ENCODE results near the gene MYO1D. TPM values are rescaled to one million over a fixed set of nuclear protein-coding genes. Genes with fewer than 3 reads are reported as not detected.

The MYO1D gene
- total RNA-seq, 1 donor from 2014 or later, result 27.7 TPM

- no peak overlapping the region for H3K4me3 Mint-ChIP-seq
- DNase-seq, result no peak
- ChIA-PET POLR2A (no interaction called here), CTCF (interaction anchor here (0.6 to 1.6 kb wide), 2 partner anchors 275 to 505 kb away, joined by 3 read pairs; no protein-coding TSS in a partner anchor)
- ATAC-seq (ENCODE audit: low read depth), result no peak
- no peak for TF ChIP-seq CTCF (IDR thresholded peaks at IDR 0.05)
- H3K9me3 Mint-ChIP-seq, result no peaks in the 10 kb centered on the region
- H3K27me3 Mint-ChIP-seq, result no peaks in the 10 kb centered on the region
- H3K27ac Mint-ChIP-seq, result no peak overlapping the region
- peaks cover 15% of the 10 kb centered on the region for H3K36me3 Mint-ChIP-seq (ENCODE audit: low read depth)
- intact Hi-C loops (cut with micrococcal nuclease), result no loop called here
- H3K4me1 Mint-ChIP-seq, result no peaks in the 10 kb centered on the region
Measured at GRCh38 chr17:32757963-32758362, 119.0 kb downstream of the MYO1D start.

- TF ChIP-seq CTCF (IDR thresholded peaks at IDR 0.05), result no peak
- no peak for ATAC-seq (ENCODE audit: low read depth)
- DNase-seq, result no peak
- POLR2A ChIA-PET, result no interaction called here
- Mint-ChIP-seq H3K4me1 (no peaks in the 10 kb centered on the region), H3K27me3 (no peaks in the 10 kb centered on the region), H3K36me3 (ENCODE audit: low read depth) (peaks cover 12% of the 10 kb centered on the region), H3K9me3 (no peaks in the 10 kb centered on the region), H3K27ac (no peak overlapping the region), H3K4me3 (no peak overlapping the region)
- intact Hi-C loops (cut with micrococcal nuclease), result no loop called here
- CTCF ChIA-PET, result interaction anchor here (1.6 kb wide), 1 partner anchor 273 kb away, joined by 3 read pairs; no protein-coding TSS in a partner anchor
Measured at GRCh38 chr17:32756696-32757095, 120.2 kb downstream of the MYO1D start.

GRCh38 chr17:32755045-32755805 is 121.7 kb downstream of the MYO1D start:
- no peaks in the 10 kb centered on the region for H3K9me3 Mint-ChIP-seq
- CTCF ChIA-PET, result interaction anchor here (0.7 to 3.5 kb wide), 5 partner anchors 95 to 292 kb away, joined by 3 to 19 read pairs (median 3); no protein-coding TSS in a partner anchor
- DNase-seq (no peak), ATAC-seq (ENCODE audit: low read depth) (peak; percentile 69)
- H3K4me1 Mint-ChIP-seq, result no peaks in the 10 kb centered on the region
- intact Hi-C loops (cut with micrococcal nuclease), result loop anchor here (1.0 kb wide), 4 partner anchors 96 to 294 kb away; no protein-coding TSS in a partner anchor
- H3K27me3 Mint-ChIP-seq, result no peaks in the 10 kb centered on the region
- no peak overlapping the region for H3K4me3 Mint-ChIP-seq
- no peak for TF ChIP-seq CTCF (IDR thresholded peaks at IDR 0.05)
- POLR2A ChIA-PET, result interaction anchor here (0.6 kb wide), 1 partner anchor 82 kb away, joined by 3 read pairs; no protein-coding TSS in a partner anchor
- H3K27ac Mint-ChIP-seq, result no peak overlapping the region
- H3K36me3 Mint-ChIP-seq (ENCODE audit: low read depth), result peaks cover 7% of the 10 kb centered on the region

GRCh38 chr17:32752934-32753333 is 124.0 kb downstream of the MYO1D start:
- peaks cover 3% of the 10 kb centered on the region for H3K36me3 Mint-ChIP-seq (ENCODE audit: low read depth)
- no peaks in the 10 kb centered on the region for H3K9me3 Mint-ChIP-seq
- no peak overlapping the region for H3K4me3 Mint-ChIP-seq
- no peak overlapping the region for H3K27ac Mint-ChIP-seq
- no peaks in the 10 kb centered on the region for H3K4me1 Mint-ChIP-seq
- TF ChIP-seq CTCF (IDR thresholded peaks at IDR 0.05), result no peak
- POLR2A ChIA-PET, result no interaction called here
- intact Hi-C loops (cut with micrococcal nuclease), result no loop called here
- DNase-seq (no peak), ATAC-seq (ENCODE audit: low read depth) (no peak)
- no peaks in the 10 kb centered on the region for H3K27me3 Mint-ChIP-seq
- CTCF ChIA-PET, result interaction anchor here (3.5 kb wide), 1 partner anchor 290 kb away, joined by 19 read pairs; no protein-coding TSS in a partner anchor

- ChIA-PET POLR2A (no interaction called here), CTCF (no interaction called here)
- no peak for DNase-seq
- ATAC-seq (ENCODE audit: low read depth), result no peak
- no peak for TF ChIP-seq CTCF (IDR thresholded peaks at IDR 0.05)
- intact Hi-C loops (cut with micrococcal nuclease), result no loop called here
- peaks cover 10% of the 10 kb centered on the region for H3K4me1 Mint-ChIP-seq
- H3K27me3 Mint-ChIP-seq, result no peaks in the 10 kb centered on the region
- H3K27ac Mint-ChIP-seq, result no peak overlapping the region
- H3K36me3 Mint-ChIP-seq (ENCODE audit: low read depth), result peaks cover 4% of the 10 kb centered on the region
- no peaks in the 10 kb centered on the region for H3K9me3 Mint-ChIP-seq
- no peak overlapping the region for H3K4me3 Mint-ChIP-seq
Measured at GRCh38 chr17:32747856-32748255, 129.1 kb downstream of the MYO1D start.

Data from activated B cell treated with CpG ODN at 0.5 μM for 24 hours (primary cell).